IPS-18c (cell line): ENCODE measurements around the gene CEACAM1.
"Not testable (repeated sequence)": the region's sequence is repeated elsewhere in the genome, so short reads cannot be mapped to it uniquely, and the experiment has no call there.

Experiments
- H3K4me3 ChIP-seq: 2 replicates; pipeline ENCODE4 v1.7.0; 2013; ENCODE audit warnings: low read depth, mild to moderate bottlenecking, low read length, moderate library complexity; ENCODE audit not compliant: insufficient read depth
- H3K9me3 ChIP-seq: one replicate; pipeline ENCODE4 v1.6.1; 2013; ENCODE audit warnings: mild to moderate bottlenecking, low read length, moderate library complexity; ENCODE audit not compliant: control insufficient read depth, insufficient read depth

CEACAM1 gene

DNA sequence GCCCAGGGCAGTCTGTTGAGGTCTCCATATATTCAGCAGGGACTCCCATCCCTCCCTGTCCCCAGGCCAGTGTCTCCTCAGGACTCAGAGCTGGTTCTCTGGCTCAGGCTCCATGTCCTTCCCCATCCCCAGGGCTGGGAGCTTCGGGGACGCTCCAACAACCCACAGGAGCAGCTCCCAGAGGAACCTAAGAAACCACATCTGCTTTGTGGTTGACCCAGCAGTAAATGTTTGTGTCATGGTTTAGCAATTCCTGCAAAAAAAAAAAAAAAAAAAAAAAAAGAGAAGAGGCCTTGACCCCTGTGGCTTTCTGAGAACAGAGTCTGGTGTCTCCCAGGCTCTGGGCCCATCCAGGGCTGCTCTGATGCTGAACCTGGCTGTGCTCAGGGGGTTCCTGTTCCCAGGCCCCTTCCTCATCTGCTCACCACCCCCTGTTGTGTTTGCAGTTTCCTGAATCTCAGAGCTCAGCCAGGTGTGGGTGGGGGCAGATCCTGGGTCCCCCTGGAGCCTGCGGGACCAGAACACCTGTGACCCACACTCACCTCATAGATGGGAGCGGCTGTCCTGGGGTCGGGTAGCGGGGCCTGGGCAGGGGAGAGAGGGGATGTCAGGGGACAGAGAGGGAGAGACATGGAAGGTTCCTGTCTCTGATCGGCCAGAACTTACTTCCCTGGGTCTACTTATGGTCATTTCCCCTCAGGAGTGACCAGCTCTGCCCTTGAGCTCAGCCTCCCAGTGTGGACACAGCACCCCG, 25.2 kb upstream of the CEACAM1 start:
- H3K4me3 ChIP-seq = no peak overlapping the region
- peaks cover 8% of the 10 kb centered on the region for H3K9me3 ChIP-seq

DNA sequence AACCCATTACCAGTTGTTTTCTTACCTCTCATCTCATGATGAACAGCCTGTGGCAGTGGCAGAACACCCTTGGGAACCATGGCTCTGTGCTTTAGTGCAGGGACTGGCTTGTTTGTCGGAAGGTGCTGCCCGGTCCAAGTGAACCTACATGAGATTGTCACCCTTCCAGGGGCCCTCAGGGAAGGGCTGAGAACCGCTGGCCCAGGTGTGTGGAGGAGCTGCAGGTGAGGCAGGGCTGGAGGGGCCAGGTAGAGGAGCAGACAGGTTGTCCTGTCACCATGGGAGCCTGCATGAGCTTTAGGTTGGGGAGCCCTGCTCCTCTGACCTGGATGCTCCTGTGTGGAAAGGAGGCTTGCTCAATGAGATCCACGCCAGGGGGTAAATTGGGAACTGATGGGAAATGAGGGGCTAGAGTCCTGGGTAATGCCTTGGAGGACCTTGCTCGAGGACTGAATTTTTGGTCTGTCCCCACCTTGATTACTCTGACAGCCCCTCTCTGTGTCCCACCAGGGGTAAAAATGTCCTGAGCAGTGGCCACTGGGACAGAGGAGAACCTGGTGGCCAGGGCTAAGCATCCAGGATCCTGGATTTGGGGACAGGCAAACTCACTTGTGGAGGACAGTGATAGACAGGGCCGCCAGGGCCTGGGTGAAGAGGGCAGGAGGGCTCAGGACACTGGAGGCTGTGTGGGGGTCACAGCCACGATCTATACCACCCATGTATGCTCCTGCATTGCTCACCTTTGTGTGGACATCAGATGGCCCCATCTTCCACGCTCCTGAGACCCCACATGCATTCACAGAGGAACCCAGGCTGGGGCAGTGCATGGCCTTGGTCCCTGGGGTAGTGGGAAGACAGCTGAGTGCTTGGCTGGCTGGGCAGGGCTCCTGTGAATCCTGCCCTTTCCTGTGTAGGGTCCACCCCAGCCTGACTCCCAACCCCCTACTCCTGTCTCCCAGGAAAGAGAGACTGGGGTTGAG, 24.1 kb upstream of the CEACAM1 start:
- Histone ChIP-seq H3K4me3 (no peak overlapping the region), H3K9me3 (peaks cover 8% of the 10 kb centered on the region)

DNA sequence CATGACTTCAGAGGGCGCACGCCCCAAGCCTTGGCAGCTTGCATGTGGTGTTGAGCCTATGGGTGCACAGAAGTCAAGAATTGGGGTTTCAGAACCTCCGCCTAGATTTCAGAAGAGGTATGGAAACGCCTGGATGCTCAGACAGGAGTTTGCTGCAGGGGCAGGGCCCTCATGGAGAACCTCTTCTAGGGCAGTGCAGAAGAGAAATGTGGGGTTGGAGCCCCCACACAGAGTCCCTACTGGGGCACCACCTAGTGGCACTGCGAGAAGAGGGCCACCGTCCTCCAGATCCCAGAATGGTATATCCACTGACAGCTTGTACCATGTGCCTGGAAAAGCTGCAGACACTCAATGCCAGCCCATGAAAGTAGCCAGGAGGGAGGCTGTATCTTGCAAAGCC, 22.2 kb upstream of the CEACAM1 start:
- H3K9me3 ChIP-seq, H3K4me3 ChIP-seq: not testable (repeated sequence)

GRCh38 chr19:42549067-42549466, 20.8 kb upstream of the CEACAM1 start:
- not testable (repeated sequence) for H3K4me3 ChIP-seq

GRCh38 chr19:42548552-42548951, 20.3 kb upstream of the CEACAM1 start:
- no peak overlapping the region for H3K4me3 ChIP-seq
- H3K9me3 ChIP-seq = peaks cover 8% of the 10 kb centered on the region

More at GRCh38 chr19:42549067-42549466, 20.8 kb upstream of the CEACAM1 start:
- H3K9me3 ChIP-seq = not testable (repeated sequence)

DNA sequence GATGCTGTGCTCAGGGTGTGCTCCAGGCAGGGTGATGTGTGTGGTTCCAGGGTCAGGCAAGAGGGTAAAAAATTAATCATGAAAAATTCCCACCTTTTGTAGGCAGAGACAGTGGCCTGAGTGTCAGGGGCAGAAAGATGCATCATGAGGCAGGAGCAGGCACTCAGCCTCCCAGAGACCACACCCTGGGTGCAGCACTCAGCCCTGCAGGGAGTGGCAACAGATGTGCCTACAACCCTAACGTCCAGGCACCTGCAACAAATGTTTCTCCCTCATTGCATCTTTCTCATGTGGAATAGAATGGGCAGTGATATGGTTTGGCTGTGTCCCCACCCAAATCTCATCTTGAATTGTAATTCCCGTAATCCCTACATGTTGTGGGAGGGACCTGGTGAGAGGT, 19.6 kb upstream of the CEACAM1 start:
- H3K4me3 ChIP-seq = no peak overlapping the region
- H3K9me3 ChIP-seq = peaks cover 8% of the 10 kb centered on the region

- peaks cover 8% of the 10 kb centered on the region for H3K9me3 ChIP-seq
- no peak overlapping the region for H3K4me3 ChIP-seq
Measured at GRCh38 chr19:42546831-42547500, 18.7 kb upstream of the CEACAM1 start.

DNA sequence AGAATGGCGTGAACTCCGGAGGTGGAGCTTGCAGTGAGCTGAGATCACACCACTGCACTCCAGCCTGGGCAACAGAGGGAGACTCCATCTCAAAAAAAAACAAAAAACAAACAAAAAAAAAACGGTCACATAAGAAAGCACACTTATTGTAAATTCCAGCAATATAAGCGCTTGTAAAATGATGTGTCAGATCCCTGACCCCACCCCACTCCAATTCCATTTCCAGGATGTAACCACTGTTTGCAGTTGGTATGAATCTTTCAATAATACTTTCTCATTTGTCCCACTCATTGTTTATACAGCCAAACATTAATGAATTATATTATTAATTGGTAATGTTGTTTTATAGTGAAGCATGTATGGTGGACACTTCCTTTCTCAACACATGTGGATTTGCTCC, 15.9 kb upstream of the CEACAM1 start:
- H3K9me3 ChIP-seq = no peaks in the 10 kb centered on the region
- no peak overlapping the region for H3K4me3 ChIP-seq

DNA sequence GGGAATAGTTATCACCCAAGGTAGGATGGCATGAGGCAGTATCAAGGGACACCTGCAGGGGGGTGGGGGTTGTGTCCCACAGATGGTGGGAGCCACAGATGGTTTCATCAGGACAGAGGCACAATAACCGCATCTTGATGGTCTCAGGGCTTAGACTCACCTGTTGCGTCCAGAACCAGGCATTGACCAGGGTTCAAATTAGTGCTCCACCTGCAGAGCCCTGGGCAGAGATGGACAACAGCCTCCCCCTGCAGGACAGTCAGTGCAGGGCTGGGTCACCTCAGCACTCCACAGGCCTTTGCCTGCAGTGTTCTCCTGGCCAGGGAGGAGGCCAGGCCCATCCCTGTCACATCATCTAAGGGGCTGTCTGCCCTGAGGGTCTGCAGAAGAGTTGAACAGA, 14.5 kb upstream of the CEACAM1 start:
- Histone ChIP-seq H3K4me3 (no peak overlapping the region), H3K9me3 (no peaks in the 10 kb centered on the region)

GRCh38 chr19:42540071-42540553, 11.8 kb upstream of the CEACAM1 start:
- no peaks in the 10 kb centered on the region for H3K9me3 ChIP-seq
- H3K4me3 ChIP-seq = no peak overlapping the region

GRCh38 chr19:42538841-42539709, 10.8 kb upstream of the CEACAM1 start:
- no peak overlapping the region for H3K4me3 ChIP-seq
- no peaks in the 10 kb centered on the region for H3K9me3 ChIP-seq

GRCh38 chr19:42535276-42535675, 7.0 kb upstream of the CEACAM1 start:
- H3K9me3 ChIP-seq, H3K4me3 ChIP-seq: not testable (repeated sequence)

- H3K4me3 ChIP-seq = no peak overlapping the region
- no peaks in the 10 kb centered on the region for H3K9me3 ChIP-seq
Measured at GRCh38 chr19:42534391-42534790, 6.1 kb upstream of the CEACAM1 start.

DNA sequence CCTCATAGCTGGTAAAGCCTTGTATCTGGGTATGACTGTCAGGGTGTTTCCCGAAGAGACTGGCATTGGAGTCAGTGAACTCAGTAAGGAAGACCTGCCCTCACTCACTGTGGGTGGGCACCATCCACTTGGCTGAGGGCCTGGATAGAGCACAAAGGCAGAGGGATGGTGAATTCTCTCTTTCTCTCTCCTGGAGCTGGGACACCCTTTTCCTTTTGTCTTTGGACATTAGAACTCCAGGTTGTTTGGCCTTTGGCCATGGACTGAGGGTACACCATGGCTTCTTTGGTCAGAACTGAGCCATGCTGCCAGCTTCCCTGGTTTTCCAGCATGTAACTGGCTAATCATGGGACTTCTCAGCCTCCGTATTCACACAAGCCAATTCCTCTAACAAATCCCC, 4.6 kb upstream of the CEACAM1 start:
- no peak overlapping the region for H3K4me3 ChIP-seq
- H3K9me3 ChIP-seq = no peaks in the 10 kb centered on the region

GRCh38 chr19:42531313-42531712, 3.0 kb upstream of the CEACAM1 start:
- Histone ChIP-seq H3K9me3 (no peaks in the 10 kb centered on the region), H3K4me3 (no peak overlapping the region)

- H3K4me3 ChIP-seq = no peak overlapping the region
- no peaks in the 10 kb centered on the region for H3K9me3 ChIP-seq
Measured at GRCh38 chr19:42529248-42529764, 1.0 kb upstream of the CEACAM1 start.
